IMR-90 (cell line): ENCODE measurements around the gene MICU1.

Experiments
- CTCF ChIP-seq: conservative IDR thresholded peaks from 2 replicates; pipeline ENCODE4 v1.5.1; 2012; ENCODE audit warnings: mild to moderate bottlenecking, low read depth, low read length, improper control_type of control experiment
- POLR2A ChIP-seq: IDR thresholded peaks from 2 replicates; pipeline ENCODE4 v1.6.1; 2012; ENCODE audit warnings: mild to moderate bottlenecking, low read depth, low read length
- RFX5 ChIP-seq: IDR thresholded peaks from 2 replicates; pipeline ENCODE4 v1.8.0; 2012; ENCODE audit warnings: low read depth, mild to moderate bottlenecking, low read length, moderate library complexity

GRCh38 chr10:72508033-72508432 is 117.8 kb downstream of the MICU1 start:
- TF ChIP-seq CTCF = no peak
- TF ChIP-seq RFX5 = no peak
- no peak for TF ChIP-seq POLR2A
